GM12872 (cell line): ENCODE measurements around the gene STK38.

Experiments
- TF ChIP-seq, protein P1 (sequence below): IDR thresholded peaks from 3 replicates; pipeline ENCODE4 v1.5.1; 2011; ENCODE audit warnings: low read depth, mild to moderate bottlenecking, low read length, moderate library complexity; ENCODE audit not compliant: insufficient read depth

The STK38 gene

DNA sequence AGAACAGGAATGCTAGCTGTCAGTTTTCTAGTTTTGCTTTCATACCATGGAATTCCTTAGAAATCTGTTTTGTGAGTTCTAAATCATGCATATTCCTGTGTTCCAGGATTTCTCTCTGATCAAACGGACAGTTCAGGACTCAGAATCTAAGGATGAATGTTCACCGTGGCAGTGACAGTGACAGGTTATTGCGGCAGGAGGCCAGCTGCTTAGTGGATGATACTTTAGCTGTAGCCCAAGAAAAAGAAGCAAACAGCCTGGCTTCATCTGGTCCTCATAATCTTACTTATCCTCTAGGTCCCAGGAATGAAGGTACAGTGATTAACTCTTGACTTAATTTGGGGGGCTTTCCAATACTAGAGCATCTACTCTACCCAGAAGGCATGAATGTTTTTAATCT is 77.3 kb downstream of the STK38 start:
- TF ChIP-seq, protein P1, sequence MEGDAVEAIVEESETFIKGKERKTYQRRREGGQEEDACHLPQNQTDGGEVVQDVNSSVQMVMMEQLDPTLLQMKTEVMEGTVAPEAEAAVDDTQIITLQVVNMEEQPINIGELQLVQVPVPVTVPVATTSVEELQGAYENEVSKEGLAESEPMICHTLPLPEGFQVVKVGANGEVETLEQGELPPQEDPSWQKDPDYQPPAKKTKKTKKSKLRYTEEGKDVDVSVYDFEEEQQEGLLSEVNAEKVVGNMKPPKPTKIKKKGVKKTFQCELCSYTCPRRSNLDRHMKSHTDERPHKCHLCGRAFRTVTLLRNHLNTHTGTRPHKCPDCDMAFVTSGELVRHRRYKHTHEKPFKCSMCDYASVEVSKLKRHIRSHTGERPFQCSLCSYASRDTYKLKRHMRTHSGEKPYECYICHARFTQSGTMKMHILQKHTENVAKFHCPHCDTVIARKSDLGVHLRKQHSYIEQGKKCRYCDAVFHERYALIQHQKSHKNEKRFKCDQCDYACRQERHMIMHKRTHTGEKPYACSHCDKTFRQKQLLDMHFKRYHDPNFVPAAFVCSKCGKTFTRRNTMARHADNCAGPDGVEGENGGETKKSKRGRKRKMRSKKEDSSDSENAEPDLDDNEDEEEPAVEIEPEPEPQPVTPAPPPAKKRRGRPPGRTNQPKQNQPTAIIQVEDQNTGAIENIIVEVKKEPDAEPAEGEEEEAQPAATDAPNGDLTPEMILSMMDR, result no peak

DNA sequence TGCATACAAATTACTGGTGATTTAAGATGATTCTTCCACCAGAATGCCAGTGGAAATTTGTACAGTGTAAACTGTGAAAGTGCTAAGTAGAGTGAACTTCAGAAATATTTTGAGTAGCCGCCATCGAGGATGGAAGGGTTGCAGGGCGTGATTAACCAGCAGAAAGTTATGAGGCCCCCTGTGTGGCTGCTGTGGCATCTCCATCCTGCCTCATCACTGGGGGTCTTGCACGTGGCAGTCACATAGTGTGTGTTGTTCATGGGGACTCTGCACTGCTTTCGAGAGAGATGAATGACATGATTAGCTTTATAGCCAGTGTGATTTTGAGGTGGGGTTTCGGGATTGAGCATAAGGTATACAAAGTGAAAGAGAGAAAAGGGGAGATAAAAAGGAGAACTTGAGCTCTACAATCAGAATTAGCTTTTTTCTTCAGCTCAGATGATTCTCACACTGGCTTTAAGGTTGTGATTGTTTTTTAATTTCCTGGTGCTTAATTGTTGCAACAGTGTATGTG is 78.1 kb downstream of the STK38 start:
- TF ChIP-seq, protein P1, result no peak

DNA sequence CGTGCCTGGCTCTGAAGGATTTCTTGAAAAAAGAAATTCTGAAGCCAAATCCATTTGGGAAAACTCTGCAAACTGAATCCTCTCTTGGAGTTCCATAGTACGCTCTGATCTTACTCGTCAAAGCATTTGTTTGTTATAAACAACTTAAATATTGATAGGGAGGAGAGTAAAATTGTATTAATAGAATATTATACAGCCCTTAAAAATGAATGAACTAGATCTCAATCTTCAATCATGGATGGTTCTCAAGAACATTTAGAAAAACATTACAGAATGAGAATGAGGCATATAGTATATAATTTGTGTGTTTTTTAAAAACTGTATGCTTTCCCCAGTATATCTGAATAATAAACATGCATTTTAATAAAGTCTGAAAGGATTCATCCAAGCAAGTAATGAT is 79.7 kb downstream of the STK38 start:
- TF ChIP-seq, protein P1, result no peak

DNA sequence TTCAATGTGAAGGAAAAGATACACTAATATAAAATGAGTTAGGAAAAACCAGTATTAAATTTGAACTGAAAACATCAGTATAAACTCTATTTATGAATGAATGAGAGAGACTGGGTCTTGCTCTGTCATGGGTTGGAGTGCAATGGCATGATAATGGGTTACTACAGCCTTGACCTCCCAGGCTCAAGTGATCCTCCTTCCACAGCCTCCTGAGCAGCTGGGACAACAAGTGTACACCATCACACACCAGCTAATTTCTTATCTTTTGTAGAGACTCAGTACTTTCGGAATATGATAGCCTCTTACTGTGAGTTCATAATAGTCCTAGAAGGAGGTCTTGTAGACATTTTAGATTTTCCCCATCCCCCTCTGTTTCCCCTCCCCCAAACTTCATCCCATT is 83.0 kb downstream of the STK38 start:
- TF ChIP-seq, protein P1, result no peak

DNA sequence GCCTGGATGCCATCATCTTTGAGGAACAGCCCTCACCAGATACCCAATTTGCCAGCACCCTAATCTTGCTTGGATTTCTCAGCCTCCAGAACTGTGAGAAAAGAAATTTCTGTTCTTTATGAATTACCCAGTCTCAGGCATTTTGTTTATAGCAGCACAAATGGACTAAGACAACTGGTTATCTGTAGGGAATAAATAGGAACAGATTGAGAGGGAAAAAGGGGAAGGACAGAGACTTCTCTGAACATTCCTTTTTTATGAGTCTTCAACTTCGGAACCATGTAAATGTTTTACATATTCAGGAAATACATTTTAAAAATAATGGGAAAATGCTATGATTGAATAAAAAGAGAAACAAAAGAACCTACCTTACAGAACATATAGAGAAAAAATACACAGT is 83.6 kb downstream of the STK38 start:
- TF ChIP-seq, protein P1, result no peak

DNA sequence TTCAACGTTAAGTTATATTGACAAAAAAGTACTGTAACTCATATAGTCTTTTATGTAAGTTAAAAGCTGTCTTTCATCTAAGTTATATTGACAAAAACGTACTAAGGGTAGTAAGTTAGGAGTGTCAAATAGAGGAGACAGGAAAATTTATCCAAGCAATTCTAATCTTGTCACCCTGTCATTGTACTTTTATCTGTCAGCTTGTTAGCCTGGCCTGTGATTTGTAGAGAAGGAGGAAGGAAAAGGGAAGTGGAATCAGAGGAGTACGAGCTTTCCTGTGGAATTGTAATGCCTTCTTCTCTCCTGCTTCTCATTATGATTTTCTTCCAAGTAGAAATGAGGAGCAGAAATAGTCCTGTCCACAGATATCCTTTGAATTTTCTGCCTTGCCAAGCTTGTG is 85.6 kb downstream of the STK38 start:
- TF ChIP-seq, protein P1, result no peak

DNA sequence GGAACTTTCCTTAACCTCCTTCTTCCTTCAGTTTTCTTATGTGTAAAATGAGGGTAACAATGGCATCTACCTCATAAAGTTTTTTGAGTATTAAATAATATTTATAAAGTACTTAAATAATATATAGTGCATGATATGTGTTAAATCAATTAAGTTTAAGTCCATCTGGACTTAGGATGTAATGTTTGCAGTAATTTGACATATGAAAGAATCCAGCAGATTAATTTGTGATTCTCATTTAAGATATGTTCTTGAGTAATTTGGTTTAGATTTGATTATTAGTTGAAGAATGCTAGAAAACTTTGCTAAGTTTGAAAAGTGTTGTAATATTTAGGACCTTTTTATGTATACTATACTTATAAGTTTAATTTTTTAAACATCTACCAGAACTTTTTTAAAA is 86.4 kb downstream of the STK38 start:
- TF ChIP-seq, protein P1, result no peak
